Testis (tissue), 2 donors: ENCODE measurements around the gene CDH23.

Experiments
- CTCF ChIP-seq, 3 experiments: fragments of 450-650 bp in 2 of 3; fragments of 200-600 bp in 1 of 3; sonication (generic) in 1 of 3; IDR thresholded peaks; one replicate each; pipeline ENCODE4 v1.5.1; 2016 to 2019; ENCODE audit warnings: antibody characterized with exemption in 3 of 3, mild to moderate bottlenecking in 2 of 3, moderate library complexity in 1 of 3
- POLR2A ChIP-seq: fragments of 450-650 bp; IDR thresholded peaks from one replicate; pipeline ENCODE4 v1.6.1; 2017; ENCODE audit warnings: antibody characterized with exemption, mild to moderate bottlenecking, moderate library complexity

GRCh38 chr10:71722849-71723248 lies 326.1 kb downstream of the CDH23 start:
- TF ChIP-seq CTCF (IDR thresholded peaks at IDR 0.05), result no peak
- TF ChIP-seq POLR2A, result no peak
